Pancreas (tissue), 10 donors: ENCODE measurements around the gene DBNDD2. TPM values are rescaled to one million over a fixed set of nuclear protein-coding genes. Genes with fewer than 3 reads are reported as not detected.
A peak's percentile ranks its signal among the peaks of the same experiment; 100 is the strongest.

ENCODE experiments used
- ATAC-seq, 4 donors: fragments of 200-7000 bp; cut with Tn5 transposase; one replicate each; pipeline versions ENCODE4 v1.8.0 to v1.9.1; 2020; ENCODE audit warnings: mild to moderate bottlenecking in 4 of 4, moderate library complexity in 4 of 4
- DNase-seq, 6 donors: peaks; one replicate each; pipeline ENCODE4 v3.0.0-alpha.2; 2020
- FAIRE-seq: peaks from 2 replicates; lab custom pipeline; 2012; peaks lifted over from hg19 to GRCh38; lab: Jason Lieb, UNC
- H3K27ac ChIP-seq, 4 donors: fragments of 200-600 bp; sonication (generic); 1 replicate in 3 of 4; 2 replicates in 1 of 4; pipeline versions ENCODE4 v1.5.0 to v1.8.0; 2020
- H3K27me3 ChIP-seq, 4 donors: fragments of 200-600 bp; one replicate each; pipeline ENCODE4 v1.8.0; 2021
- H3K36me3 ChIP-seq, 3 donors: fragments of 200-600 bp; sonication (generic) in 1 of 3; one replicate each; pipeline versions ENCODE4 v1.5.0 to v1.8.0; 2020 to 2021
- H3K4me1 ChIP-seq, 3 donors: fragments of 200-600 bp; one replicate each; pipeline ENCODE4 v1.8.0; 2021
- H3K4me3 ChIP-seq, 4 donors: fragments of 200-600 bp; sonication (generic) in 2 of 4; one replicate each; pipeline versions ENCODE4 v1.5.0 to v1.8.0; 2020 to 2021
- H3K9me3 ChIP-seq, 4 donors: fragments of 200-600 bp; one replicate each; pipeline ENCODE4 v1.8.0; 2021
- WGBS, 2 donors: extraction: QIAGEN DNeasy Blood & Tissue Kit; methylation state at CpG; one replicate each; pipeline ENCODE4 v1.1.7; 2013; 5-methylcytosine and 5-hydroxymethylcytosine counted together
- intact Hi-C, 3 donors: fragments of 100-400 bp; cut with DNase I; formaldehyde crosslinking; loops; one replicate each; pipeline versions ENCODE4 v1.11.1 to v1.14.2; 2022
- polyA plus RNA-seq, 2 donors: library from polyadenylated mRNA; stranded (reverse); fragments of 200-250 nt; gene quantifications; one replicate each; pipeline ENCODE4 v1.2.3, GENCODE V29; 2013
- total RNA-seq, 6 donors: library from RNA; stranded (reverse); fragmentation: NEBNext Ultra II Directional in 4 of 6; extraction: Animal tissue kit (Norgen Biotek cat#: 25700) in 4 of 6; gene quantifications; one replicate each; pipeline versions ENCODE4 v1.2.1 to v1.2.4, GENCODE V29; 2021 to 2023
- TF ChIP-seq, protein P1 (sequence below), 4 donors: fragments of 200-600 bp; sonication (generic) in 3 of 4; IDR thresholded peaks; one replicate each; pipeline versions ENCODE4 v1.5.0 to v1.8.0; 2021; ENCODE audit warnings: antibody characterized with exemption in 4 of 4
- donor health status: healthy with polysubstance abuse.
- donor health status: DM: no; HTN: no; CAD: no; lungs with moderate emphysema.
- donor health status: DM: no; HTN: no; CAD: no.
- donor health status: control.
- donor health status: control.
- donor health status: Bipolar disorder and iron deficiency.
- donor health status: DM: yes; HTN: yes; CAD: no.
- donor health status: DM: no; HTN: no; CAD: no.
- donor health status: DM: no; HTN: no; CAD: no.
- donor health status: DM: yes; HTN: yes; CAD: no.

The DBNDD2 gene
- total and polyA plus RNA-seq, 8 donors, result 11.6 to 31.0 (median 18.5) TPM

DNA sequence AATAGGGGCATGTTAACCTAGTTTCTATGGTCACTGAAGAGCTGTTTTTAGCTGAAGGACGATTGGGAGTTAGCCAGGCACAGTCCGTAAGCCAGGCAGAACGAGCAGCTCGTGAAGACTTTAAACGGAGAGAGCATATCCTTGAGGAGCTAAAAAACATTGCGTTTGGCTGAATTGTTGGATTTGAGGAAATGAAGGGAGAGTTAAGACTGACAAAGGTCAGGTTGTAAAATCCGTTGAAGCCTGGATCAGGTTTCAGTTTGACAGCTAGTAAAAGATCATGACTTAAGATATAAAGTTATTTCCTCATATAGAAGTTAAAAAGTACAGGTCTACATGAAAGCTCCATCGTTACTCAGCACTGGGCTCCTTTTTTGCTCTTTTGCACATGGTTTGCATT lies 2.8 kb downstream of the DBNDD2 start:
- peaks cover 0 to 6% (median 0%) of the 10 kb centered on the region in 3 donors for H3K36me3 ChIP-seq
- no peak overlapping the region for H3K27ac ChIP-seq
- TF ChIP-seq, protein P1, sequence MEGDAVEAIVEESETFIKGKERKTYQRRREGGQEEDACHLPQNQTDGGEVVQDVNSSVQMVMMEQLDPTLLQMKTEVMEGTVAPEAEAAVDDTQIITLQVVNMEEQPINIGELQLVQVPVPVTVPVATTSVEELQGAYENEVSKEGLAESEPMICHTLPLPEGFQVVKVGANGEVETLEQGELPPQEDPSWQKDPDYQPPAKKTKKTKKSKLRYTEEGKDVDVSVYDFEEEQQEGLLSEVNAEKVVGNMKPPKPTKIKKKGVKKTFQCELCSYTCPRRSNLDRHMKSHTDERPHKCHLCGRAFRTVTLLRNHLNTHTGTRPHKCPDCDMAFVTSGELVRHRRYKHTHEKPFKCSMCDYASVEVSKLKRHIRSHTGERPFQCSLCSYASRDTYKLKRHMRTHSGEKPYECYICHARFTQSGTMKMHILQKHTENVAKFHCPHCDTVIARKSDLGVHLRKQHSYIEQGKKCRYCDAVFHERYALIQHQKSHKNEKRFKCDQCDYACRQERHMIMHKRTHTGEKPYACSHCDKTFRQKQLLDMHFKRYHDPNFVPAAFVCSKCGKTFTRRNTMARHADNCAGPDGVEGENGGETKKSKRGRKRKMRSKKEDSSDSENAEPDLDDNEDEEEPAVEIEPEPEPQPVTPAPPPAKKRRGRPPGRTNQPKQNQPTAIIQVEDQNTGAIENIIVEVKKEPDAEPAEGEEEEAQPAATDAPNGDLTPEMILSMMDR (IDR thresholded peaks at IDR 0.05), result no peak
- intact Hi-C loops, result no loop called here
- H3K27me3 ChIP-seq, result no peaks in the 10 kb centered on the region
- FAIRE-seq (no peak), DNase-seq (no peak), ATAC-seq (no peak)
- WGBS, 2 donors, result 71 to 73% methylated on average over 8 of the region's 8 CpGs
- H3K4me1 ChIP-seq, result peaks cover 0 to 10% (median 3%) of the 10 kb centered on the region in 3 donors
- H3K4me3 ChIP-seq, result no peak overlapping the region
- no peaks in the 10 kb centered on the region for H3K9me3 ChIP-seq

DNA sequence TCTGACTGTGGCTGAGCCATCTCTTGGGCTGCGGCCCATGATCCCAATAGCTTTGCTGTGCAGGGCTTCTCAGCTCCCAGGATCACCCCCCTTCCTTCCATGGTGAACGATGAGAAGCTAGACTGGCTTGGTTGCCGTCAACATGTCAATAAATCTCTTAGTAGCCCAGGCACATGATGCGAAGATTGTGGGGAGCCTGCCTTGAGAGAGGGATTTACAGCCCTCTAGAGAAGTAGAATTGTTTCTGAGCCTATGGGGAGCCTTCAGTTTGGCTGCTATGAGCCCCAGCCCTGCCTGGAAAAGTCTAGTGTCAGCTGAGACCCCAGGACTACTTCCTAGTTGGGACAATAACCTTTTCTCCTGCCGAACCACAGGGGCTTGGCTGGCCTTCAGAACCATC lies 4.6 kb downstream of the DBNDD2 start:
- FAIRE-seq, result no peak
- no peaks in the 10 kb centered on the region for H3K27me3 ChIP-seq
- DNase-seq, result no peak
- no peak overlapping the region for H3K27ac ChIP-seq
- no peaks in the 10 kb centered on the region for H3K9me3 ChIP-seq
- TF ChIP-seq, protein P1 (IDR thresholded peaks at IDR 0.05), result no peak
- H3K4me1 ChIP-seq, result peaks cover 3 to 12% (median 12%) of the 10 kb centered on the region in 3 donors
- intact Hi-C loops, result no loop called here
- peaks cover 0 to 6% (median 0%) of the 10 kb centered on the region in 3 donors for H3K36me3 ChIP-seq
- no peak overlapping the region for H3K4me3 ChIP-seq
- ATAC-seq, result no peak
- 68 to 73% methylated on average over 5 of the region's 5 CpGs for WGBS, 2 donors

DNA sequence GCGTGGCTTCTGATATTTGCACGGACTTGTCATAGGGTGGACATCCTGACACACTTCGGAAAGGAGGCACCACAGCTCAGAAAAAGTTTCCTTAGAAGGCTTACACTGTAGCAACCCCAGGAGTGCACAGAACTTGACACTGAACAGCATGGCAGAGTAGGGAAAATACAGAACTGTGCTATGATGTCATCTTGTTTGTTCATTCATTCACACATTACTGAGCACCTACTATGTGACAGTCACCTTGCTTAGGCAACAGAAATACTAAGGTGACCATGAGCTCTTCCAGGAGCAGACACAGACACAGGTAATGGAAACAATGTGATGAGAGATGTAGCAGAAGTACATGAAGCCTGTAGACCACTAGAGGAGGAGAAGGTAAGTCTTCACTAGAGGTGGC lies 5.4 kb downstream of the DBNDD2 start:
- no peak for FAIRE-seq
- no peak for ATAC-seq
- Histone ChIP-seq H3K4me1 (peaks cover 3 to 12% (median 12%) of the 10 kb centered on the region in 3 donors), H3K27ac (no peak overlapping the region), H3K4me3 (no peak overlapping the region), H3K9me3 (no peaks in the 10 kb centered on the region), H3K27me3 (no peaks in the 10 kb centered on the region), H3K36me3 (peaks cover 0 to 6% (median 0%) of the 10 kb centered on the region in 3 donors)
- TF ChIP-seq, protein P1 (IDR thresholded peaks at IDR 0.05), result no peak
- 51 to 57% methylated on average over 3 of the region's 3 CpGs for WGBS, 2 donors
- no peak for DNase-seq
- intact Hi-C loops, result no loop called here

DNA sequence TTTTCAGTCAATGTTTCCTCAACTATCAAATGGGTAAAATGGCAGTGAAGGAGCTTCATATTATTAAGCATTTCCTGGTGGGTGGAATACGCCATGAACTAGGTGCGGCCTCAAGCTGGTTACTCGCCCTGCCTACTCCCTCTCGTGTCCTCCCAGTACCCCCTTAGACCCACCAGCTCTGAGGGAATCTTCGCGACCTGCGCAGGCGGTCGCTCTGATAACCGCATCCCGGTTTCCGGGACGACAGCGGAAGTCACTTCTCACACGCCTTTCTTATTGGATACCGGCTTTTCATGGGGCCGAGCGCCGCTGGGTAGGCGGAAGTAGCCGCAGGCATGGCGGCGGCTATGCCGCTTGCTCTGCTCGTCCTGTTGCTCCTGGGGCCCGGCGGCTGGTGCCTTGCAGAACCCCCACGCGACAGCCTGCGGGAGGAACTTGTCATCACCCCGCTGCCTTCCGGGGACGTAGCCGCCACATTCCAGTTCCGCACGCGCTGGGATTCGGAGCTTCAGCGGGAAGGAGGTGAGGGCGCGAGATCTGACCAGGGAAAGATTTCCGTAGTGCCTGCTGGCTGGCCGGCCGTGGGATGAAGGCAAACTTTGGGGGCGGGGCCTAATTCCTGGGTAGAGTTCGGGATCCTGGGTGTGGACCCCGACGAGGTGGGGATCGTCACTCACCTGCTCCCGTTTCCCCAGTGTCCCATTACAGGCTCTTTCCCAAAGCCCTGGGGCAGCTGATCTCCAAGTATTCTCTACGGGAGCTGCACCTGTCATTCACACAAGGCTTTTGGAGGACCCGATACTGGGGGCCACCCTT lies 7.9 kb downstream of the DBNDD2 start, which contains the start of gene PIGT:
Gene PIGT, plus strand, starts transcription at position 320 of the 816 bp plus-strand sequence. Its CDS starts 16 bp downstream, at position 336.
- FAIRE-seq (no peak), ATAC-seq (peak; percentile 84 to 94 (median 90)), DNase-seq (peak; percentile 76 to 92 (median 82))
- Histone ChIP-seq H3K36me3 (peaks cover 6 to 12% (median 8%) of the 10 kb centered on the region in 3 donors), H3K4me1 (peaks cover 10 to 26% (median 17%) of the 10 kb centered on the region in 3 donors), H3K27ac (peak within 1 kb of the TSS; percentile 59 to 70 (median 64)), H3K9me3 (no peaks in the 10 kb centered on the region), H3K27me3 (no peaks in the 10 kb centered on the region), H3K4me3 (peak within 1 kb of the TSS; percentile 75 to 85 (median 83))
- intact Hi-C loops, result no loop called here
- TF ChIP-seq, protein P1 (IDR thresholded peaks at IDR 0.05), result no peak
- WGBS, 2 donors, result 0% methylated on average over 52 of the region's 52 CpGs
